B cell (primary cell): ENCODE results near the gene UBR3. TPM values are rescaled to one million over a fixed set of nuclear protein-coding genes. Genes with fewer than 3 reads are reported as not detected.

Source experiments
- ATAC-seq: fragments of 200-7000 bp; cut with Tn5 transposase; one replicate; pipeline ENCODE4 v1.10.0; 2021; ENCODE audit warnings: low read depth, mild to moderate bottlenecking, moderate number of reproducible peaks, moderate library complexity
- CTCF ChIA-PET: fragments of 350-600 bp; sonication (Branson Sonifier 250); formaldehyde crosslinking; loops from one replicate; lab custom pipeline; 2021; ENCODE audit warnings: antibody characterized with exemption, inconsistent platforms; lab: Charles Lee
- POLR2A ChIA-PET: fragments of 350-600 bp; sonication (Branson Sonifier 250); formaldehyde crosslinking; loops from one replicate; lab custom pipeline; 2021; ENCODE audit warnings: antibody characterized with exemption; lab: Charles Lee
- DNase-seq: peaks from one replicate; pipeline ENCODE4 v3.0.0; 2013
- H2AFZ ChIP-seq: 2 replicates; pipeline ENCODE4 v1.6.1; 2012; ENCODE audit warnings: mild to moderate bottlenecking, low read depth, low read length; ENCODE audit not compliant: insufficient read depth, poor library complexity, severe bottlenecking
- H3K27ac ChIP-seq, 2 donors: 1 replicate in 1 of 2; 2 replicates in 1 of 2; pipeline ENCODE4 v1.5.1; 2012 to 2013; ENCODE audit warnings: low read length in 2 of 2, mild to moderate bottlenecking in 2 of 2, moderate library complexity in 1 of 2
- H3K27me3 ChIP-seq, 4 experiments: fragments of 200-600 bp in 1 of 4; sonication (generic) in 1 of 4; replicated peaks in 1 of 4; 1 replicate in 2 of 4; 2 replicates in 2 of 4; pipeline versions ENCODE4 v1.6.1 to v1.7.0; 2013 to 2016; ENCODE audit warnings: low read length in 3 of 4, mild to moderate bottlenecking in 2 of 4, mixed read lengths in 1 of 4, moderate library complexity in 1 of 4; ENCODE audit not compliant: insufficient read depth in 4 of 4, control insufficient read depth in 3 of 4; ENCODE audit errors: control extremely low read depth in 1 of 4
- H3K36me3 ChIP-seq, 2 experiments: replicated peaks in 1 of 2; 1 replicate in 1 of 2; 2 replicates in 1 of 2; pipeline versions ENCODE4 v1.6.1 to v1.7.1; 2013; ENCODE audit warnings: low read length in 1 of 2; ENCODE audit not compliant: insufficient read depth in 2 of 2, control insufficient read depth in 1 of 2; ENCODE audit errors: control extremely low read depth in 1 of 2, extremely low read depth in 1 of 2
- H3K4me1 ChIP-seq, 2 donors: fragments of 200-600 bp in 1 of 2; sonication (generic) in 1 of 2; 1 replicate in 1 of 2; 2 replicates in 1 of 2; pipeline versions ENCODE4 v1.5.1 to v1.6.1; 2013 to 2017; ENCODE audit warnings: low read length in 2 of 2; ENCODE audit not compliant: control insufficient read depth in 2 of 2, insufficient read depth in 2 of 2
- H3K4me2 ChIP-seq: replicated peaks from 2 replicates; pipeline ENCODE3; 2012; ENCODE audit warnings: mild to moderate bottlenecking, low read depth, low read length; ENCODE audit not compliant: poor library complexity, severe bottlenecking
- H3K4me3 ChIP-seq, 5 experiments: fragments of 200-600 bp in 1 of 5; sonication (generic) in 1 of 5; 1 replicate in 3 of 5; 2 replicates in 2 of 5; pipeline versions ENCODE4 v1.5.1 to v1.7.0; 2011 to 2016; ENCODE audit warnings: low read length in 4 of 5, mild to moderate bottlenecking in 4 of 5, low read depth in 2 of 5, control low read depth in 1 of 5, moderate library complexity in 1 of 5; ENCODE audit not compliant: insufficient read depth in 1 of 5; ENCODE audit errors: control extremely low read depth in 1 of 5, extremely low read depth in 1 of 5
- H3K79me2 ChIP-seq: fragments of 200-600 bp; sonication (generic); one replicate; pipeline ENCODE4 v1.6.0; 2016; ENCODE audit warnings: low read length; ENCODE audit not compliant: control insufficient read depth, insufficient read depth
- H3K9ac ChIP-seq: fragments of 200-600 bp; sonication (generic); 2 replicates; pipeline ENCODE4 v1.6.1; 2017; ENCODE audit warnings: mild to moderate bottlenecking, low read length, moderate library complexity
- H3K9me3 ChIP-seq, 3 donors: one replicate each; pipeline versions ENCODE4 v1.6.1 to v1.7.1; 2013; ENCODE audit warnings: low read length in 2 of 3; ENCODE audit not compliant: control insufficient read depth in 2 of 3, insufficient read depth in 1 of 3; ENCODE audit errors: control extremely low read depth in 1 of 3
- H4K20me1 ChIP-seq: 2 replicates; pipeline ENCODE4 v1.6.0; 2012; ENCODE audit warnings: mild to moderate bottlenecking, low read length; ENCODE audit not compliant: insufficient read depth, control insufficient read depth, poor library complexity, severe bottlenecking
- H3K27ac Mint-ChIP-seq: one replicate; pipeline ENCODE4 v1.8.0; 2021; ENCODE audit warnings: mixed read lengths
- H3K27me3 Mint-ChIP-seq: one replicate; pipeline ENCODE4 v1.8.0; 2021; ENCODE audit warnings: mixed read lengths
- H3K4me1 Mint-ChIP-seq: one replicate; pipeline ENCODE4 v1.8.0; 2021; ENCODE audit warnings: mixed read lengths
- H3K4me3 Mint-ChIP-seq: one replicate; pipeline ENCODE4 v1.8.0; 2021; ENCODE audit warnings: mixed read lengths
- H3K9me3 Mint-ChIP-seq: one replicate; pipeline ENCODE4 v1.8.0; 2022; ENCODE audit warnings: mixed read lengths; ENCODE audit not compliant: insufficient read depth
- CTCF ChIP-seq: fragments of 200-600 bp; IDR thresholded peaks from one replicate; pipeline ENCODE4 v1.8.0; 2022; ENCODE audit warnings: antibody characterized with exemption, mild to moderate bottlenecking
- EZH2 ChIP-seq: IDR thresholded peaks from 2 replicates; pipeline ENCODE4 v1.6.1; 2012; ENCODE audit warnings: borderline replicate concordance, low read depth, mild to moderate bottlenecking, moderate library complexity, low read length; ENCODE audit not compliant: insufficient read depth, poor library complexity, severe bottlenecking
- WGBS: methylation state at CpG from one replicate; pipeline ENCODE4 v1.1.5; 2013; ENCODE audit warnings: missing lambda C conversion rate; ENCODE audit not compliant: insufficient coverage; 5-methylcytosine and 5-hydroxymethylcytosine counted together
- intact Hi-C: fragments of 100-400 bp; cut with micrococcal nuclease; formaldehyde crosslinking; loops from one replicate; pipeline ENCODE4 v1.10.0; 2022
- polyA plus RNA-seq: library from polyadenylated mRNA; depleted of rRNA; stranded (reverse); fragments of >200 nt; gene quantifications from 2 replicates; pipeline ENCODE4 v1.2.3, GENCODE V29; 2012
- total RNA-seq, 2 donors: library from RNA; stranded (reverse); fragments of 120-200 nt in 1 of 2; gene quantifications; 1 replicate in 1 of 2; 2 replicates in 1 of 2; pipeline versions ENCODE4 v1.2.3 to v1.2.4, GENCODE V29; 2013 to 2022

Gene UBR3
- total and polyA plus RNA-seq, 2 donors (not counting 1 experiment from before 2014, with no cell fraction given): 5.9 to 58.1 TPM

GRCh38 chr2:170095380-170095779 is 268.1 kb downstream of the UBR3 start:
- Mint-ChIP-seq H3K4me1 (no peaks in the 10 kb centered on the region), H3K4me3 (no peak overlapping the region), H3K9me3 (peaks cover 3% of the 10 kb centered on the region), H3K27ac (no peak overlapping the region), H3K27me3 (peaks cover 3% of the 10 kb centered on the region)
- ChIA-PET POLR2A (no interaction called here), CTCF (no interaction called here)
- no peak overlapping the region for H3K4me2 ChIP-seq
- no peaks in the 10 kb centered on the region for H3K27me3 ChIP-seq
- H3K79me2 ChIP-seq: no peaks in the 10 kb centered on the region
- no peak overlapping the region for H3K9ac ChIP-seq
- no peak overlapping the region for H3K27ac ChIP-seq
- ATAC-seq: no peak
- DNase-seq: no peak
- peaks cover 0 to 10% (median 3%) of the 10 kb centered on the region in 3 donors for H3K9me3 ChIP-seq
- no peak overlapping the region for H2AFZ ChIP-seq
- no peaks in the 10 kb centered on the region for H3K36me3 ChIP-seq
- no peaks in the 10 kb centered on the region for H4K20me1 ChIP-seq
- intact Hi-C loops: no loop called here
- TF ChIP-seq EZH2 (no peak), CTCF (no peak)
- no peaks in the 10 kb centered on the region for H3K4me1 ChIP-seq
- no peak overlapping the region for H3K4me3 ChIP-seq

- CTCF ChIA-PET: no interaction called here
- Histone ChIP-seq H3K36me3 (no peaks in the 10 kb centered on the region), H2AFZ (no peak overlapping the region), H4K20me1 (no peaks in the 10 kb centered on the region), H3K9ac (no peak overlapping the region), H3K4me2 (no peak overlapping the region), H3K9me3 (peaks cover 0 to 3% (median 0%) of the 10 kb centered on the region in 3 donors), H3K4me3 (no peak overlapping the region), H3K27me3 (no peaks in the 10 kb centered on the region), H3K4me1 (no peaks in the 10 kb centered on the region), H3K27ac (no peak overlapping the region), H3K79me2 (no peaks in the 10 kb centered on the region)
- Mint-ChIP-seq H3K9me3 (no peaks in the 10 kb centered on the region), H3K4me3 (no peak overlapping the region), H3K4me1 (no peaks in the 10 kb centered on the region), H3K27me3 (peaks cover 3% of the 10 kb centered on the region), H3K27ac (no peak overlapping the region)
- DNase-seq: no peak
- 100% methylated on average over 1 of the region's 4 CpGs for WGBS
- intact Hi-C loops: no loop called here
- no peak for ATAC-seq
- TF ChIP-seq CTCF (no peak), EZH2 (no peak)
- POLR2A ChIA-PET: no interaction called here
Observed at GRCh38 chr2:170098626-170099312, 271.5 kb downstream of the UBR3 start.
